OCI-LY7 (cell line): ENCODE results near the gene UGT1A9.
"Not testable (repeated sequence)": the region's sequence is repeated elsewhere in the genome, so short reads cannot be mapped to it uniquely, and the experiment has no call there.

Experiments used
- EZH2phosphoT487 ChIP-seq: fragments of 200-600 bp; sonication (generic); IDR thresholded peaks from 2 replicates; pipeline ENCODE4 v1.6.1; 2018; ENCODE audit warnings: low read depth, borderline replicate concordance, mild to moderate bottlenecking, mixed run types, antibody characterized with exemption, low read length, moderate library complexity, mixed read lengths
- TF ChIP-seq, protein P1 (sequence below): fragments of 200-600 bp; sonication (generic); conservative IDR thresholded peaks from 2 replicates; pipeline ENCODE4 v1.5.1; 2014; ENCODE audit warnings: mild to moderate bottlenecking, antibody characterized with exemption, low read length, moderate library complexity, mixed read lengths

DNA sequence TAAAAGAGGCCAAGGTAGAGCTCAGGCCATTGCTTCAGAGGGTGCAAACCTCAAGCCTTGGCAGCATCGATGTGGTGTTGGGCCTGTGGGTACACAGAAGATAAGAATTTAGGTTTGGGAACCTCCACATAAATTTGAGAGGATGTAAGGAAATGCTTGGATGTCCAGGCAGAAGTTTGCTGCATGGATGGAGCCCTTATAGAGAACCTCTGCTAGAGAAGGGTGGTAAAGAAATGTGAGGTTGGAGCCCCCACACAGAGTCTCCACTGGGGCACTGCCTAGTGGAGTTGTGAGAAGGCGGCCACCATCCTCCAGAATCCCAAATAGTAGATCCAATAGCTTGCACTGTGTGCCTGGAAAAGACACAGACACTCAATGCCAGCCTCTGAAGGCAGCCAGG, 79.0 kb downstream of the UGT1A9 start:
- TF ChIP-seq, protein P1, sequence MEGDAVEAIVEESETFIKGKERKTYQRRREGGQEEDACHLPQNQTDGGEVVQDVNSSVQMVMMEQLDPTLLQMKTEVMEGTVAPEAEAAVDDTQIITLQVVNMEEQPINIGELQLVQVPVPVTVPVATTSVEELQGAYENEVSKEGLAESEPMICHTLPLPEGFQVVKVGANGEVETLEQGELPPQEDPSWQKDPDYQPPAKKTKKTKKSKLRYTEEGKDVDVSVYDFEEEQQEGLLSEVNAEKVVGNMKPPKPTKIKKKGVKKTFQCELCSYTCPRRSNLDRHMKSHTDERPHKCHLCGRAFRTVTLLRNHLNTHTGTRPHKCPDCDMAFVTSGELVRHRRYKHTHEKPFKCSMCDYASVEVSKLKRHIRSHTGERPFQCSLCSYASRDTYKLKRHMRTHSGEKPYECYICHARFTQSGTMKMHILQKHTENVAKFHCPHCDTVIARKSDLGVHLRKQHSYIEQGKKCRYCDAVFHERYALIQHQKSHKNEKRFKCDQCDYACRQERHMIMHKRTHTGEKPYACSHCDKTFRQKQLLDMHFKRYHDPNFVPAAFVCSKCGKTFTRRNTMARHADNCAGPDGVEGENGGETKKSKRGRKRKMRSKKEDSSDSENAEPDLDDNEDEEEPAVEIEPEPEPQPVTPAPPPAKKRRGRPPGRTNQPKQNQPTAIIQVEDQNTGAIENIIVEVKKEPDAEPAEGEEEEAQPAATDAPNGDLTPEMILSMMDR: not testable (repeated sequence)
- not testable (repeated sequence) for TF ChIP-seq EZH2phosphoT487
